Breast epithelium (tissue), 4 donors: ENCODE data around the gene CGNL1. TPM values are rescaled to one million over a fixed set of nuclear protein-coding genes. Genes with fewer than 3 reads are reported as not detected.

Experiments used
- DNase-seq, 2 donors: peaks; one replicate each; pipeline ENCODE4 v3.0.0-alpha.2; 2019; ENCODE audit warnings: low spot score in 2 of 2
- H3K27ac ChIP-seq, 2 donors: fragments of 200-600 bp; sonication (generic) in 1 of 2; one replicate each; pipeline ENCODE4 v1.5.1; 2016 to 2019; ENCODE audit warnings: mild to moderate bottlenecking in 1 of 2
- H3K27me3 ChIP-seq, 2 donors: fragments of 200-600 bp; sonication (generic) in 1 of 2; one replicate each; pipeline versions ENCODE4 v1.5.1 to v1.6.0; 2017 to 2019; ENCODE audit warnings: control low read depth in 1 of 2, mild to moderate bottlenecking in 1 of 2
- H3K36me3 ChIP-seq: fragments of 200-600 bp; one replicate; pipeline ENCODE4 v1.5.1; 2019
- H3K4me1 ChIP-seq, 2 donors: fragments of 200-600 bp; sonication (generic); one replicate each; pipeline ENCODE4 v1.5.1; 2016 to 2019; ENCODE audit warnings: control low read depth in 1 of 2
- H3K4me3 ChIP-seq, 3 donors: fragments of 200-600 bp; sonication (generic); 1 replicate in 2 of 3; 2 replicates in 1 of 3; pipeline ENCODE4 v1.5.1; 2016 to 2019; ENCODE audit warnings: mild to moderate bottlenecking in 3 of 3, moderate library complexity in 2 of 3
- H3K9me3 ChIP-seq, 2 donors: fragments of 200-600 bp; sonication (generic) in 1 of 2; one replicate each; pipeline ENCODE4 v1.5.1; 2016 to 2019; ENCODE audit warnings: control low read depth in 1 of 2
- CTCF ChIP-seq, 3 donors: fragments of 450-650 bp; IDR thresholded peaks; one replicate each; pipeline ENCODE4 v1.5.1; 2016 to 2017; ENCODE audit warnings: antibody characterized with exemption in 3 of 3, mild to moderate bottlenecking in 3 of 3, moderate library complexity in 3 of 3
- POLR2A ChIP-seq: fragments of 450-650 bp; IDR thresholded peaks from one replicate; pipeline ENCODE4 v1.6.1; 2016; ENCODE audit warnings: antibody characterized with exemption, mild to moderate bottlenecking, moderate library complexity
- POLR2AphosphoS5 ChIP-seq, 3 donors: sonication (generic); formaldehyde crosslinking; IDR thresholded peaks; one replicate each; pipeline ENCODE4 v1.6.1; 2017; ENCODE audit warnings: antibody characterized with exemption in 3 of 3
- intact Hi-C: fragments of 100-400 bp; cut with DNase I; formaldehyde crosslinking; loops from one replicate; pipeline ENCODE4 v1.15.1; 2023; ENCODE audit warnings: low total_unique reads
- total RNA-seq, 3 donors: library from RNA; depleted of rRNA; stranded (reverse); fragments of >200 nt; gene quantifications; one replicate each; pipeline ENCODE4 v1.1.0, GENCODE V29; 2016

Gene CGNL1
- total RNA-seq, 3 donors from 2014 or later: 5.4 to 24.9 (median 18.4) TPM

DNA sequence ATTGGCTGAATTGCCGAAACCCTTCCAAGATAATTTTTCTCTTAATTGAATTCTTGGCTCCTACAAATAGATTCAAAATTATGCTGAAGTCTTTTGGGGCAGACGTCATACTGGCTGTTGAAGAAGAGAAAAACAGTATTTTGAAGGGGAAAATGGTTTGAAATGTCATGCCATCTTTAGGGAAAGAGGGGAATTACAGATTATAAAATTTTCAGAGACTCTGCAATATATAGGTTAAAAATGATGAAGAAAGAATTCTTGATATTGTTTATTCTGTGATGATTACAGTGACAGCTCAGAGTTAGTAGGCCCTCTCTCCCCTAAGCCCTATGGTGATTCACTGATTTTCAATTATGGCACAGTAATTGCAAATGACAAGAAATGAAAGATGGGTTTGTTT, 86.1 kb downstream of the CGNL1 start:
- intact Hi-C loops: no loop called here
- Histone ChIP-seq H3K9me3 (no peaks in the 10 kb centered on the region), H3K4me1 (no peaks in the 10 kb centered on the region), H3K27ac (no peak overlapping the region), H3K36me3 (no peaks in the 10 kb centered on the region), H3K4me3 (no peak overlapping the region), H3K27me3 (no peaks in the 10 kb centered on the region)
- TF ChIP-seq POLR2AphosphoS5 (IDR thresholded peaks at IDR 0.05): no peak
- TF ChIP-seq POLR2A: no peak
- peak in 2 of 3 donors; percentile 12 to 13 for TF ChIP-seq CTCF (IDR thresholded peaks at IDR 0.05)
- no peak for DNase-seq

DNA sequence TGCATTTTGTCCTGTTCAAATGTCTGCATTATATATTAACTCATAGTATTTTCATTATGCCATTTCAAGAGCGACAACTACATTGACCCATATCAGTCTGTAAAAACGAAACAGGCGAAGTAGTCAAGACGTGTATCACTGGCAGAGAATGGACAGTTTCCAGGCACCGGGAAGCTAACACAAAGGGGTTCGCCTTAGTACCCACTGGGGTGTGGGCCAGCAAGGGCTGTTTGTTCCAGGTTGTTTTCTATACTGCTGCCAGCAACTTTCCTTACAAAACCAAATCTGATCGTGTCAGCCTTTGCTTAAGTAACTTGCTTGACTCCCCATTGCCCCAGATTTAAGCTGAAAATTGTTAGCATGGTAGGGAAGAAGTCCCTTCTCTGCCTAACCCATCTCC, 87.1 kb downstream of the CGNL1 start:
- intact Hi-C loops: no loop called here
- DNase-seq: no peak
- H3K27me3 ChIP-seq: no peaks in the 10 kb centered on the region
- TF ChIP-seq CTCF (IDR thresholded peaks at IDR 0.05) (no peak), POLR2A (no peak), POLR2AphosphoS5 (IDR thresholded peaks at IDR 0.05) (no peak)
- no peaks in the 10 kb centered on the region for H3K36me3 ChIP-seq
- no peak overlapping the region for H3K27ac ChIP-seq
- H3K4me3 ChIP-seq: no peak overlapping the region
- no peaks in the 10 kb centered on the region for H3K9me3 ChIP-seq
- H3K4me1 ChIP-seq: no peaks in the 10 kb centered on the region

DNA sequence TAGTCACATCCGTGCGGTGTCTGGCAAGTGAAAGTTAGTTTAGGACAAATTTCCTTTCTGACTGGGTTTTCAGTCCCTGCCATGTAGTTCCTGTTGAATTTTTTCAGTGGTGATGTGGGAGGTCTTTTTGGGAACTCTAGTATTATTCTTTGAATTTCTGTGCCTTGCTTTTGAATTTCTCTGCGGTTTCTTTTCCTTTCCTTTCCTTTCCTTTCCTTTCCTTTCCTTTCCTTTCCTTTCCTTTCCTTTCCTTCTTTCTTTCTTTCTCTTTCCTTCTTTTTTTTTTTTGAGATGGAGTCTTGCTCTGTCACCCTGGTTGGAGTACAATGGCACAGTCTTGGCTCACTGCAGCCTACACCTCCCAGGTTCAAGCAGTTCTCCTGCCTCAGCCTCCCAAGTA, 88.2 kb downstream of the CGNL1 start:
- intact Hi-C loops: no loop called here
- TF ChIP-seq POLR2AphosphoS5 (IDR thresholded peaks at IDR 0.05): no peak
- TF ChIP-seq CTCF (IDR thresholded peaks at IDR 0.05): no peak
- no peak for TF ChIP-seq POLR2A
- no peaks in the 10 kb centered on the region for H3K36me3 ChIP-seq
- no peak overlapping the region for H3K4me3 ChIP-seq
- no peak for DNase-seq
- no peaks in the 10 kb centered on the region for H3K9me3 ChIP-seq
- no peak overlapping the region for H3K27ac ChIP-seq
- no peaks in the 10 kb centered on the region for H3K27me3 ChIP-seq
- H3K4me1 ChIP-seq: no peaks in the 10 kb centered on the region

- Histone ChIP-seq H3K27ac (no peak overlapping the region), H3K4me3 (no peak overlapping the region), H3K36me3 (no peaks in the 10 kb centered on the region), H3K27me3 (no peaks in the 10 kb centered on the region), H3K4me1 (no peaks in the 10 kb centered on the region), H3K9me3 (no peaks in the 10 kb centered on the region)
- intact Hi-C loops: no loop called here
- no peak for DNase-seq
- TF ChIP-seq CTCF (IDR thresholded peaks at IDR 0.05) (no peak), POLR2AphosphoS5 (IDR thresholded peaks at IDR 0.05) (no peak), POLR2A (no peak)
Measured at GRCh38 chr15:57468486-57468885, 92.2 kb downstream of the CGNL1 start.

DNA sequence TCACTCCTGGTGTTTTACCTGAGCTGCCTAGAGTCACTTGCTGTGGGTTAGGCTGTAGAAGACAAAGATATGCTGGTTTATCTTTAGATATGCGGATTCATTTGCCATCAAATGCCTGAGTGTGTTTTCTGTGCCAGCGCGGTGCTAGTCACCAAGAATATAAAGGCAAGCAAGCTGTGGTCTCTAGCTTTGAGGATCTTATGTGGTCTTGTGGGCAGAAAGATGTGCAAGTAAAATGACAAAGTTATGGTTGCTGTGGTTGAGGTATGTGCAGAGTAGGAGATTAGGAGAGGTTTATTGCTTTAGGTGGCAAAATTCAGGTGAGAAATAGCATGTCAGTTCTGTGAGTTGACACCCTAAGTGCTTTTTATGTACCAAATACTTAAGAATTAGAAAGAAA, 94.2 kb downstream of the CGNL1 start:
- no peak for TF ChIP-seq CTCF (IDR thresholded peaks at IDR 0.05)
- no peak for TF ChIP-seq POLR2AphosphoS5 (IDR thresholded peaks at IDR 0.05)
- TF ChIP-seq POLR2A: no peak
- no peak for DNase-seq
- Histone ChIP-seq H3K27ac (no peak overlapping the region), H3K9me3 (no peaks in the 10 kb centered on the region), H3K4me3 (no peak overlapping the region), H3K36me3 (no peaks in the 10 kb centered on the region), H3K27me3 (no peaks in the 10 kb centered on the region), H3K4me1 (no peaks in the 10 kb centered on the region)
- intact Hi-C loops: no loop called here
